Endothelial cell of umbilical vein (primary cell): ENCODE results near the gene FAM83E. TPM values are rescaled to one million over a fixed set of nuclear protein-coding genes. Genes with fewer than 3 reads are reported as not detected.

Experiments
- BruUV-seq: library from RNA; stranded (reverse); fragments of 400-500 nt; replicated peaks from 2 replicates; lab custom pipeline; 2021; lab: Mats Ljungman, UMichigan
- CTCF ChIA-PET: fragments of 300-600, 350-600 bp; sonication (Branson Sonifier 250); formaldehyde crosslinking; loops from one replicate; lab custom pipeline; 2021; ENCODE audit warnings: antibody characterized with exemption, inconsistent platforms; lab: Charles Lee
- POLR2A ChIA-PET: fragments of 300-600, 350-600 bp; sonication (Branson Sonifier 250); formaldehyde crosslinking; loops from one replicate; lab custom pipeline; 2021; ENCODE audit warnings: antibody characterized with exemption, inconsistent platforms; lab: Charles Lee
- DNase-seq: peaks from one replicate; pipeline ENCODE4 v3.0.0-alpha.2; 2011; ENCODE audit warnings: low read depth, low spot score
- FAIRE-seq: peaks from 2 replicates; lab custom pipeline; 2011; peaks lifted over from hg19 to GRCh38; lab: Jason Lieb, UNC
- H2AFZ ChIP-seq: 2 replicates; pipeline ENCODE4 v1.6.0; 2012; ENCODE audit warnings: low read depth, low read length, control low read depth, inconsistent platforms
- H3K27ac ChIP-seq: 2 replicates; pipeline ENCODE4 v1.5.1; 2011; ENCODE audit warnings: low read depth, mild to moderate bottlenecking, control low read depth, low read length, moderate library complexity; ENCODE audit not compliant: insufficient read depth
- H3K27me3 ChIP-seq, 2 experiments: 2 replicates each; pipeline versions ENCODE4 v1.6.0 to v1.6.1; 2011; ENCODE audit warnings: low read length in 2 of 2, mixed read lengths in 1 of 2; ENCODE audit not compliant: control insufficient read depth in 2 of 2, insufficient read depth in 2 of 2
- H3K36me3 ChIP-seq, 2 experiments: 2 replicates in 1 of 2; 3 replicates in 1 of 2; pipeline ENCODE4 v1.5.1; 2011; ENCODE audit warnings: low read length in 2 of 2, mild to moderate bottlenecking in 1 of 2, moderate library complexity in 1 of 2; ENCODE audit not compliant: control insufficient read depth in 2 of 2, insufficient read depth in 2 of 2; ENCODE audit errors: extremely low read depth in 1 of 2
- H3K4me1 ChIP-seq: 3 replicates; pipeline ENCODE4 v1.5.1; 2011; ENCODE audit warnings: mild to moderate bottlenecking, low read length; ENCODE audit not compliant: control insufficient read depth, insufficient read depth; ENCODE audit errors: extremely low read depth
- H3K4me2 ChIP-seq: 2 replicates; pipeline ENCODE4 v1.6.1; 2011; ENCODE audit warnings: low read length, control low read depth, mixed read lengths; ENCODE audit not compliant: insufficient read depth
- H3K4me3 ChIP-seq, 3 experiments: fragments of 200-600 bp in 1 of 3; sonication (generic), shearing (Covaris generic) in 1 of 3; replicated peaks in 1 of 3; 2 replicates each; pipeline ENCODE4 v1.5.1; 2011 to 2016; ENCODE audit warnings: control low read depth in 3 of 3, low read length in 3 of 3, mild to moderate bottlenecking in 2 of 3, inconsistent platforms in 1 of 3, low read depth in 1 of 3, moderate library complexity in 1 of 3; ENCODE audit not compliant: insufficient read depth in 1 of 3
- H3K79me2 ChIP-seq: 2 replicates; pipeline ENCODE4 v1.6.0; 2012; ENCODE audit warnings: low read length, inconsistent platforms; ENCODE audit not compliant: control insufficient read depth, insufficient read depth
- H3K9ac ChIP-seq: replicated peaks from 2 replicates; pipeline ENCODE3; 2011; ENCODE audit warnings: low read length, control low read depth; ENCODE audit not compliant: insufficient read depth; ENCODE audit errors: extremely low read depth
- H3K9me1 ChIP-seq: replicated peaks from 3 replicates; pipeline ENCODE4 v1.6.0; 2011; ENCODE audit warnings: mild to moderate bottlenecking, low read length; ENCODE audit not compliant: control insufficient read depth, insufficient read depth; ENCODE audit errors: extremely low read depth
- H3K9me3 ChIP-seq: replicated peaks from 2 replicates; pipeline ENCODE4 v1.5.1; 2012; ENCODE audit warnings: low read length, inconsistent platforms; ENCODE audit not compliant: control insufficient read depth, insufficient read depth
- H4K20me1 ChIP-seq: replicated peaks from 2 replicates; pipeline ENCODE3; 2011; ENCODE audit warnings: mild to moderate bottlenecking, low read length; ENCODE audit not compliant: control insufficient read depth, insufficient read depth; ENCODE audit errors: extremely low read depth
- CTCF ChIP-seq, 2 donors: IDR thresholded peaks; 1 replicate in 1 of 2; 2 replicates in 1 of 2; pipeline ENCODE4 v1.5.1; 2011; ENCODE audit warnings: low read length in 2 of 2, mild to moderate bottlenecking in 2 of 2, moderate library complexity in 2 of 2, control low read depth in 1 of 2, inconsistent platforms in 1 of 2, low read depth in 1 of 2; ENCODE audit not compliant: insufficient read depth in 1 of 2; ENCODE audit errors: extremely low read depth in 1 of 2
- EZH2 ChIP-seq: IDR thresholded peaks from 2 replicates; pipeline ENCODE4 v1.6.1; 2012; ENCODE audit warnings: borderline replicate concordance, low read depth, mild to moderate bottlenecking, moderate library complexity, low read length, inconsistent platforms; ENCODE audit not compliant: severe bottlenecking
- FOS ChIP-seq: IDR thresholded peaks from 2 replicates; pipeline ENCODE4 v1.6.1; 2011; ENCODE audit warnings: mild to moderate bottlenecking, low read length, moderate library complexity, borderline replicate concordance; ENCODE audit not compliant: insufficient read depth
- GATA2 ChIP-seq: IDR thresholded peaks from 2 replicates; pipeline ENCODE4 v1.7.0; 2011; ENCODE audit warnings: low read depth, mild to moderate bottlenecking, moderate library complexity, mixed read lengths, low read length; ENCODE audit not compliant: insufficient read length, insufficient read depth
- JUN ChIP-seq: IDR thresholded peaks from 2 replicates; pipeline ENCODE4 v1.6.1; 2011; ENCODE audit warnings: borderline replicate concordance, low read depth; ENCODE audit not compliant: insufficient read length, insufficient read depth
- MAX ChIP-seq: IDR thresholded peaks from 2 replicates; pipeline ENCODE4 v1.6.1; 2011; ENCODE audit not compliant: insufficient read depth, insufficient read length
- MYC ChIP-seq: IDR thresholded peaks from one replicate; pipeline ENCODE4 v1.6.1; 2011; ENCODE audit warnings: mild to moderate bottlenecking, low read depth, low read length
- POLR2A ChIP-seq: IDR thresholded peaks from 2 replicates; pipeline ENCODE4 v1.6.1; 2012; ENCODE audit warnings: low read depth, mild to moderate bottlenecking, control low read depth, low read length
- POLR2AphosphoS5 ChIP-seq: IDR thresholded peaks from 2 replicates; pipeline ENCODE4 v1.6.1; 2012; ENCODE audit warnings: low read depth, mild to moderate bottlenecking, control low read depth, low read length, moderate library complexity; ENCODE audit not compliant: insufficient read depth
- dilution Hi-C: fragments of 300-500 bp; cut with MboI; formaldehyde crosslinking; loops from one replicate; pipeline ENCODE4 v1.15.0; 2019; ENCODE audit warnings: low sequenced_read_pairs; ENCODE audit not compliant: extremely low pct_ligation_motif_present
- intact Hi-C: fragments of 100-400 bp; cut with micrococcal nuclease; formaldehyde crosslinking; loops from one replicate; pipeline ENCODE4 v1.10.0; 2022
- polyA plus RNA-seq, 4 experiments: library from polyadenylated mRNA; depleted of rRNA in 3 of 4; stranded (reverse) in 3 of 4; unstranded in 1 of 4; fragments of >200 nt; gene quantifications; 2 replicates each; pipeline versions ENCODE4 v1.2.1 to v1.2.3, GENCODE V29; 2011 to 2012; ENCODE audit warnings: missing spikeins in 1 of 4
- total RNA-seq: library from RNA; stranded (reverse); gene quantifications from 2 replicates; pipeline ENCODE4 v1.2.3, GENCODE V29; 2021

FAM83E gene
- total and polyA plus RNA-seq, 2 donors (not counting 3 experiments of a cell fraction or from before 2014, with no cell fraction given), result 0.04 to 1.7 TPM

- no peak overlapping the region for H3K27ac ChIP-seq
- intact Hi-C loops (no loop called here), dilution Hi-C loops (no loop called here)
- H2AFZ ChIP-seq, result no peak overlapping the region
- H3K79me2 ChIP-seq, result no peaks in the 10 kb centered on the region
- H3K36me3 ChIP-seq, result peaks cover 0 to 2% of the 10 kb centered on the region in 2 experiments
- POLR2A ChIA-PET, result no interaction called here
- DNase-seq (no peak), FAIRE-seq (no peak)
- CTCF ChIA-PET, result no interaction called here
- BruUV-seq, result no TSS peak
- no peaks in the 10 kb centered on the region for H3K9me3 ChIP-seq
- no peak overlapping the region for H3K9ac ChIP-seq
- no peak for TF ChIP-seq MYC
- TF ChIP-seq POLR2A, result no peak
- TF ChIP-seq EZH2, result no peak
- peaks cover 18% of the 10 kb centered on the region for H3K4me1 ChIP-seq
- no peak overlapping the region for H3K4me2 ChIP-seq
- H3K9me1 ChIP-seq, result no peaks in the 10 kb centered on the region
- H4K20me1 ChIP-seq, result no peaks in the 10 kb centered on the region
- H3K27me3 ChIP-seq, result no peaks in the 10 kb centered on the region
- H3K4me3 ChIP-seq, result no peak overlapping the region
Measured at GRCh38 chr19:48627201-48627864, 12.5 kb upstream of the FAM83E start.

GRCh38 chr19:48625891-48626327, 11.0 kb upstream of the FAM83E start:
- Histone ChIP-seq H3K9me1 (no peaks in the 10 kb centered on the region), H3K9me3 (no peaks in the 10 kb centered on the region), H3K36me3 (peaks cover 0 to 2% of the 10 kb centered on the region in 2 experiments), H3K4me3 (no peak overlapping the region), H4K20me1 (no peaks in the 10 kb centered on the region), H3K4me2 (no peak overlapping the region), H3K27me3 (no peaks in the 10 kb centered on the region), H2AFZ (no peak overlapping the region), H3K9ac (no peak overlapping the region), H3K27ac (no peak overlapping the region), H3K4me1 (peaks cover 16% of the 10 kb centered on the region), H3K79me2 (no peaks in the 10 kb centered on the region)
- ChIA-PET POLR2A (no interaction called here), CTCF (interaction anchor here (0.7 kb wide), 1 partner anchor 37 kb away, joined by 3 read pairs; no protein-coding TSS in a partner anchor)
- no TSS peak for BruUV-seq
- TF ChIP-seq EZH2, result no peak
- no peak for TF ChIP-seq POLR2A
- no peak for TF ChIP-seq FOS
- no peak for TF ChIP-seq JUN
- no peak for TF ChIP-seq GATA2
- no peak for TF ChIP-seq MAX
- no peak for TF ChIP-seq POLR2AphosphoS5
- no peak for TF ChIP-seq MYC
- no peak for TF ChIP-seq CTCF (IDR thresholded peaks at IDR 0.05; ENCODE audit: extremely low read depth in 1 of 2, insufficient read depth in 1 of 2, low read depth in 1 of 2, low read length in 2 of 2)
- FAIRE-seq, result no peak
- dilution Hi-C loops (no loop called here), intact Hi-C loops (no loop called here)
- DNase-seq, result no peak
